ENCODE measurements around the gene SCN1B.

Gene SCN1B

DNA sequence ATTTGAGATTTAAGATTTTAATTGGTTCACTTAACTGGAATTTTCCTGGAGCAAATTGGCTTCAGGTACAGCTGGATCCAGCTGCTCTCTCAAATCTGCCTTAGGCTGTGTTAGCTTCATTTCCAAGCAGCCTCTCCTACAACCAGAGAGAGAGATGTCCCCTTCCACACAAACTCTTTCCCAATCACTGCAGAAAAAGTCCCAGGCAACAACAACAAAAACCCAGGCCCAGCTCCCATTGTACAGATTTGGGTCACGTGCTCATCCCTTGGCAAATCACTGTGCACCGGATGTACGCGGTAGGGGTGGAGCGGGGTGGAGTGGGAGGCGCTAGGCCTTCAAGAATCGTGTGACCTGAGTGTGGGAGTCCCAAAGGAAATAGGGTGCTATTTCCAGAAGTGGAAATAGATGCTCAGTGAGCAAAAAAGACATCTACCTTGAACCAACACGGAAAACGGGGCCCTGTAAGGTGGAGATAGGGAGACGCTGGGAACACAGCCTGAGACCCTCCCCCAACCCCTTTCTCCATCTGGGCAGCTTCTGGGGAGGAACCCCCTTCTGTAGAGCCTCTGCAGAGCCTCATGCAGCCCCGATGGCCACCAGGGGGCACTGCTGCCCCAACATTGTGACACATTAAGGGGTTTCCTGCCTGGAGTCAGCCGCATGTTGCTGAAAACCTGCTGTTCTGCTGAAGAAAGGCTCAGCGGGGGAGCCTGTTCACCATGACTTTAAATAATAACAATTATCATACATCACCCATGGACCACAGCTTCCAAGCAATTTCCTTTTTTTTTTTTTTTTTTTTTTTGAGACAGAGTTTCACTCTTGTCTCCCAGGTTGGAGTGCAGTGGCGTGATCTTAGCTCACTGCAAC is 36.7 kb downstream of the SCN1B start:
- peak overlapping the region; percentile 9; the same call in 1 of the 2 replicates for H2AFZ ChIP-seq (ENCODE audit: low read length)
- DNase-seq, result peak; percentile 80
- H3K4me2 ChIP-seq (ENCODE audit: low read depth, low read length), result peak overlapping the region; percentile 30; the same call in 1 of the 2 replicates
- H3K4me3 ChIP-seq (ENCODE audit: low read length), result no peak overlapping the region
- TF ChIP-seq, protein P1, sequence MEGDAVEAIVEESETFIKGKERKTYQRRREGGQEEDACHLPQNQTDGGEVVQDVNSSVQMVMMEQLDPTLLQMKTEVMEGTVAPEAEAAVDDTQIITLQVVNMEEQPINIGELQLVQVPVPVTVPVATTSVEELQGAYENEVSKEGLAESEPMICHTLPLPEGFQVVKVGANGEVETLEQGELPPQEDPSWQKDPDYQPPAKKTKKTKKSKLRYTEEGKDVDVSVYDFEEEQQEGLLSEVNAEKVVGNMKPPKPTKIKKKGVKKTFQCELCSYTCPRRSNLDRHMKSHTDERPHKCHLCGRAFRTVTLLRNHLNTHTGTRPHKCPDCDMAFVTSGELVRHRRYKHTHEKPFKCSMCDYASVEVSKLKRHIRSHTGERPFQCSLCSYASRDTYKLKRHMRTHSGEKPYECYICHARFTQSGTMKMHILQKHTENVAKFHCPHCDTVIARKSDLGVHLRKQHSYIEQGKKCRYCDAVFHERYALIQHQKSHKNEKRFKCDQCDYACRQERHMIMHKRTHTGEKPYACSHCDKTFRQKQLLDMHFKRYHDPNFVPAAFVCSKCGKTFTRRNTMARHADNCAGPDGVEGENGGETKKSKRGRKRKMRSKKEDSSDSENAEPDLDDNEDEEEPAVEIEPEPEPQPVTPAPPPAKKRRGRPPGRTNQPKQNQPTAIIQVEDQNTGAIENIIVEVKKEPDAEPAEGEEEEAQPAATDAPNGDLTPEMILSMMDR (IDR thresholded peaks at IDR 0.05; ENCODE audit: low read length), result peak; percentile 89
- TF ChIP-seq EZH2phosphoT487 (IDR thresholded peaks at IDR 0.05; ENCODE audit: low read length) (no peak), EZH2 (optimal IDR thresholded peaks at IDR 0.05; ENCODE audit: low read depth, low read length) (no peak)
- no peaks in the 10 kb centered on the region for H3K79me2 ChIP-seq (ENCODE audit: low read length)
- peaks cover 51% of the 10 kb centered on the region for H3K27me3 ChIP-seq (replicated peaks; ENCODE audit: insufficient read depth, low read length)
- no peak overlapping the region for H3K27ac ChIP-seq (ENCODE audit: low read length)
- H4K20me1 ChIP-seq (ENCODE audit: insufficient read depth, low read length), result no peaks in the 10 kb centered on the region
- no peaks in the 10 kb centered on the region for H3F3A ChIP-seq (ENCODE audit: insufficient read depth, low read length)
- H3K9me3 ChIP-seq (replicated peaks; ENCODE audit: insufficient read depth, low read length), result no peaks in the 10 kb centered on the region
- no peak overlapping the region for H3K9ac ChIP-seq (ENCODE audit: low read length)
- no peaks in the 10 kb centered on the region for H3K9me2 ChIP-seq (replicated peaks; ENCODE audit: insufficient read depth, low read length)
- no peaks in the 10 kb centered on the region for H3K36me3 ChIP-seq (replicated peaks; ENCODE audit: insufficient read depth, low read length)
- no peaks in the 10 kb centered on the region for H3K4me1 ChIP-seq (ENCODE audit: low read length)

DNA sequence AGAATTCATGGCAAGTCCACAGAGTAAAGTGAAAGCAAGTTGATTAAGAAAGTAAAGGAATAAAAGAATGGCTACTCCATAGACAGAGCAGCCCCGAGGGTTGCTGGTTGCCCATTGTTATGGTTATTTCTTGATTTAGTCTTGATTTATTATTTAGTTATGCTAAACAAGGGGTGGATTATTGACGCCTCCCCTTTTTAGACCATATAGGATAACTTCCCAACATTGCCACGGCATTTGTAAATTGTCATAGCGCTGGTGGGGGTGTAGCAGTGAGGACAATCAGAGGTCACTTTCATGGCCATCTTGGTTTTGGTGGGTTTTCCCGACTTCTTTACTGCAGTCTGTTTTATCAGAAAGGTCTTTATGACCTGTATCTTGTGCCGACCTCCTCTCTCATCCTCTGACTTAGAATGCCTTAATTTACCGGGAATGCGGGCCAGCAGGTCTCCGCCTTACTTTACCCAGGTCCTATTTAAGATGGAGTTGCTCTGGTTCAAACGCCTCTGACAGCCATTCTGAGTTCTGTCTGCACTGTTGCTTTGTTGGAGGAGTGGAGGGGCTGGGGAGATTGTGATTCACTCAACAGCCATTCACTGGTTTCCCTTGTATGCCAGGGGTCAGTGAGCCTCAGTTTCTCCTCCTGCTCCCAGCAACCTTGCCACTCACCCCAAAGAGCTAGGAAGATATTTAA is 38.8 kb downstream of the SCN1B start:
- Histone ChIP-seq H3K79me2 (ENCODE audit: low read length) (no peaks in the 10 kb centered on the region), H3K27me3 (replicated peaks; ENCODE audit: insufficient read depth, low read length) (peaks cover 53% of the 10 kb centered on the region), H3K27ac (ENCODE audit: low read length) (no peak overlapping the region), H3K4me1 (ENCODE audit: low read length) (no peaks in the 10 kb centered on the region), H3K36me3 (replicated peaks; ENCODE audit: insufficient read depth, low read length) (no peaks in the 10 kb centered on the region), H3K9ac (ENCODE audit: low read length) (no peak overlapping the region), H2AFZ (ENCODE audit: low read length) (no peak overlapping the region), H3F3A (ENCODE audit: insufficient read depth, low read length) (no peaks in the 10 kb centered on the region), H3K4me2 (ENCODE audit: low read depth, low read length) (no peak overlapping the region; the same call in 1 of the 2 replicates), H3K9me3 (replicated peaks; ENCODE audit: insufficient read depth, low read length) (no peaks in the 10 kb centered on the region), H3K9me2 (replicated peaks; ENCODE audit: insufficient read depth, low read length) (no peaks in the 10 kb centered on the region), H4K20me1 (ENCODE audit: insufficient read depth, low read length) (no peaks in the 10 kb centered on the region), H3K4me3 (ENCODE audit: low read length) (no peak overlapping the region)
- no peak for DNase-seq
- TF ChIP-seq EZH2 (optimal IDR thresholded peaks at IDR 0.05; ENCODE audit: low read depth, low read length) (no peak), EZH2phosphoT487 (IDR thresholded peaks at IDR 0.05; ENCODE audit: low read length) (no peak)

DNA sequence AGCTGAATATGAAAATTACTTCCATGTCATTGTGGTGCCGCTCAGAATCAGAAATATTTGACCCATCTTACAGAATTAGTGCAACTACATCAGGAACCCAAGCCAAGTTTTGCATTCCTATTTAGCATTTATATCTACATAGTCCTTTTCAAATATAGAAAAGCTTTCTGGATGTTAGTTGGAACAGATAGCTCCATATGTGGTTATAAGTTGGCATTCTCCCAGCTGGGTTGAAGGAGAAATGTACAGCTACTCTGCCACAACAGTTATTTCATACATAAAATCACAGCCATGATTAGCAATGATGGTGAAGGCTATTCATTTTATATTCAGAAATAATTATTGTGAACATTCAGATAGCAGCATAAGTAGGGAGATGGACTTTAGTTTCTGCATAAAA is 39.4 kb downstream of the SCN1B start:
- no peaks in the 10 kb centered on the region for H3K9me3 ChIP-seq (replicated peaks; ENCODE audit: insufficient read depth, low read length)
- no peak overlapping the region for H3K27ac ChIP-seq (ENCODE audit: low read length)
- H3K36me3 ChIP-seq (replicated peaks; ENCODE audit: insufficient read depth, low read length), result no peaks in the 10 kb centered on the region
- no peaks in the 10 kb centered on the region for H4K20me1 ChIP-seq (ENCODE audit: insufficient read depth, low read length)
- DNase-seq, result no peak
- no peaks in the 10 kb centered on the region for H3K79me2 ChIP-seq (ENCODE audit: low read length)
- no peak overlapping the region for H2AFZ ChIP-seq (ENCODE audit: low read length)
- H3K4me3 ChIP-seq (ENCODE audit: low read length), result no peak overlapping the region
- H3K9me2 ChIP-seq (replicated peaks; ENCODE audit: insufficient read depth, low read length), result no peaks in the 10 kb centered on the region
- H3K27me3 ChIP-seq (replicated peaks; ENCODE audit: insufficient read depth, low read length), result peaks cover 58% of the 10 kb centered on the region
- no peaks in the 10 kb centered on the region for H3F3A ChIP-seq (ENCODE audit: insufficient read depth, low read length)
- no peaks in the 10 kb centered on the region for H3K4me1 ChIP-seq (ENCODE audit: low read length)
- TF ChIP-seq EZH2 (optimal IDR thresholded peaks at IDR 0.05; ENCODE audit: low read depth, low read length) (no peak), EZH2phosphoT487 (IDR thresholded peaks at IDR 0.05; ENCODE audit: low read length) (no peak)
- TF ChIP-seq, protein P1 (IDR thresholded peaks at IDR 0.05; ENCODE audit: low read length), result no peak
- H3K4me2 ChIP-seq (ENCODE audit: low read depth, low read length), result no peak overlapping the region
- H3K9ac ChIP-seq (ENCODE audit: low read length), result no peak overlapping the region
